ENCODE data around the gene ZBED5. TPM values are rescaled to one million over a fixed set of nuclear protein-coding genes. Genes with fewer than 3 reads are reported as not detected.

The ZBED5 gene
- total and polyA plus RNA-seq, 9 of the 15 experiments (the other 6 are each of a cell fraction or from before 2014, with no cell fraction given) = 12.4 to 70.7 (median 26.8) TPM

- no peak for TF ChIP-seq ZBTB49 (CRISPR knock-in tag; IDR thresholded peaks at IDR 0.05; ENCODE audit: borderline replicate concordance)
- no peak for TF ChIP-seq SAFB (IDR thresholded peaks at IDR 0.05; ENCODE audit: borderline replicate concordance, low read depth, low read length)
- TF ChIP-seq CCNT2 (IDR thresholded peaks at IDR 0.05; ENCODE audit: borderline replicate concordance, extremely low read depth, insufficient read length, low read depth, low read length) = peak; percentile 77
- no peak for TF ChIP-seq ZNF699 (CRISPR knock-in tag; IDR thresholded peaks at IDR 0.05; ENCODE audit: insufficient replicate concordance)
- peak; percentile 70 for TF ChIP-seq POLR2B (IDR thresholded peaks at IDR 0.05; ENCODE audit: low read depth, partially characterized antibody)
- TF ChIP-seq ZHX1 (conservative IDR thresholded peaks at IDR 0.05; ENCODE audit: low read length) = peak; percentile 98
- no peak for TF ChIP-seq MED1 (CRISPR knock-in tag; IDR thresholded peaks at IDR 0.05; ENCODE audit: borderline replicate concordance)
- TF ChIP-seq SRSF9 (IDR thresholded peaks at IDR 0.05; ENCODE audit: borderline replicate concordance, low read depth, low read length) = no peak
- TF ChIP-seq ZNF212 (CRISPR knock-in tag; IDR thresholded peaks at IDR 0.05) = no peak
- no peak for TF ChIP-seq E4F1 (CRISPR knock-in tag; IDR thresholded peaks at IDR 0.05; ENCODE audit: borderline replicate concordance)
- no peak for TF ChIP-seq YBX1 (IDR thresholded peaks at IDR 0.05)
- TF ChIP-seq MEIS2 (IDR thresholded peaks at IDR 0.05; ENCODE audit: partially characterized antibody) = peak; percentile 30
- TF ChIP-seq FOXK2 (conservative IDR thresholded peaks at IDR 0.05 in 1 of 2, IDR thresholded peaks at IDR 0.05 in 1 of 2; ENCODE audit: low read depth in 2 of 2) = peak in 1 of 2 experiments; percentile 75; a peak in 3 of 4 replicates
- no peak for TF ChIP-seq SMAD3 (CRISPR knock-in tag; conservative IDR thresholded peaks at IDR 0.05)
- no peak for TF ChIP-seq FOXA1 (IDR thresholded peaks at IDR 0.05; ENCODE audit: borderline replicate concordance)
- TF ChIP-seq HOMEZ (CRISPR knock-in tag; IDR thresholded peaks at IDR 0.05) = no peak
Measured at GRCh38 chr11:10857709-10858438, at the start of gene ZBED5 (continued).
